CD4-positive, CD25-positive, alpha-beta regulatory T cell (primary cell): ENCODE results near the gene LOXHD1. TPM values are rescaled to one million over a fixed set of nuclear protein-coding genes. Genes with fewer than 3 reads are reported as not detected.

Experiments used
- ATAC-seq, 2 donors: fragments of 150-1000 bp; cut with Tn5 transposase; one replicate each; pipeline ENCODE4 v1.10.0; 2021; ENCODE audit warnings: low read depth in 2 of 2, moderate number of reproducible peaks in 2 of 2, moderate library complexity in 1 of 2
- DNase-seq, 3 donors: peaks; one replicate each; pipeline versions ENCODE4 v3.0.0 to v3.0.0-alpha.2; 2012 to 2022; ENCODE audit warnings: mixed read lengths in 1 of 3
- H3K27ac ChIP-seq: one replicate; pipeline ENCODE4 v1.7.0; 2013; ENCODE audit warnings: mild to moderate bottlenecking, low read length; ENCODE audit not compliant: insufficient read depth, poor library complexity, severe bottlenecking
- H3K27me3 ChIP-seq: one replicate; pipeline ENCODE4 v1.7.0; 2013; ENCODE audit warnings: low read length; ENCODE audit not compliant: control insufficient read depth, insufficient read depth
- H3K36me3 ChIP-seq: one replicate; pipeline ENCODE4 v1.7.0; 2013; ENCODE audit warnings: mild to moderate bottlenecking, low read length, moderate library complexity; ENCODE audit not compliant: control insufficient read depth, insufficient read depth
- H3K4me1 ChIP-seq: 2 replicates; pipeline ENCODE4 v1.7.0; 2013; ENCODE audit warnings: mild to moderate bottlenecking, low read length; ENCODE audit not compliant: insufficient read depth, control insufficient read depth, poor library complexity, severe bottlenecking
- H3K4me3 ChIP-seq: one replicate; pipeline ENCODE4 v1.7.0; 2013; ENCODE audit warnings: low read depth, mild to moderate bottlenecking, low read length, moderate library complexity
- H3K9me3 ChIP-seq, 2 experiments: 1 replicate in 1 of 2; 2 replicates in 1 of 2; pipeline ENCODE4 v1.7.0; 2013; ENCODE audit warnings: low read length in 2 of 2, mild to moderate bottlenecking in 1 of 2, moderate library complexity in 1 of 2; ENCODE audit not compliant: control insufficient read depth in 2 of 2
- H3K27ac Mint-ChIP-seq, 3 donors: one replicate each; pipeline ENCODE4 v1.8.0; 2020 to 2022; ENCODE audit warnings: mild to moderate bottlenecking in 3 of 3, mixed read lengths in 3 of 3, moderate library complexity in 2 of 3
- H3K27me3 Mint-ChIP-seq: one replicate; pipeline ENCODE4 v1.8.0; 2022; ENCODE audit warnings: mild to moderate bottlenecking, mixed read lengths
- H3K36me3 Mint-ChIP-seq: one replicate; pipeline ENCODE4 v1.8.0; 2020; ENCODE audit warnings: mixed read lengths
- H3K4me1 Mint-ChIP-seq, 4 donors: one replicate each; pipeline ENCODE4 v1.8.0; 2020 to 2022; ENCODE audit warnings: mixed read lengths in 4 of 4, mild to moderate bottlenecking in 1 of 4
- H3K4me3 Mint-ChIP-seq, 4 donors: one replicate each; pipeline ENCODE4 v1.8.0; 2020 to 2022; ENCODE audit warnings: mild to moderate bottlenecking in 4 of 4, mixed read lengths in 4 of 4, moderate library complexity in 3 of 4
- H3K9me3 Mint-ChIP-seq, 7 donors: one replicate each; pipeline ENCODE4 v1.8.0; 2020 to 2022; ENCODE audit warnings: mixed read lengths in 7 of 7, mild to moderate bottlenecking in 3 of 7, moderate library complexity in 2 of 7
- polyA plus RNA-seq, 4 donors: library from polyadenylated mRNA; unstranded; fragments of 300-500 nt; fragmentation: Illumina TruSeq; gene quantifications; one replicate each; pipeline ENCODE4 v1.2.3, GENCODE V29; 2021
- total RNA-seq: library from RNA; stranded (reverse); gene quantifications from one replicate; pipeline ENCODE4 v1.2.3, GENCODE V29; 2022

Gene LOXHD1
- total and polyA plus RNA-seq, 5 donors from 2014 or later = not detected

GRCh38 chr18:46607926-46608325, 49.1 kb downstream of the LOXHD1 start:
- Histone ChIP-seq H3K27me3 (peaks cover 5% of the 10 kb centered on the region), H3K36me3 (no peaks in the 10 kb centered on the region), H3K4me1 (no peaks in the 10 kb centered on the region), H3K4me3 (no peak overlapping the region), H3K9me3 (no peaks in the 10 kb centered on the region), H3K27ac (no peak overlapping the region)
- Mint-ChIP-seq H3K9me3 (peaks cover 0 to 2% (median 0%) of the 10 kb centered on the region in 7 donors), H3K27ac (no peak overlapping the region), H3K4me1 (peaks cover 0 to under 1% (median 0%) of the 10 kb centered on the region in 4 donors), H3K27me3 (peaks cover 23% of the 10 kb centered on the region), H3K36me3 (no peaks in the 10 kb centered on the region), H3K4me3 (no peak overlapping the region)
- ATAC-seq = no peak
- no peak for DNase-seq

DNA sequence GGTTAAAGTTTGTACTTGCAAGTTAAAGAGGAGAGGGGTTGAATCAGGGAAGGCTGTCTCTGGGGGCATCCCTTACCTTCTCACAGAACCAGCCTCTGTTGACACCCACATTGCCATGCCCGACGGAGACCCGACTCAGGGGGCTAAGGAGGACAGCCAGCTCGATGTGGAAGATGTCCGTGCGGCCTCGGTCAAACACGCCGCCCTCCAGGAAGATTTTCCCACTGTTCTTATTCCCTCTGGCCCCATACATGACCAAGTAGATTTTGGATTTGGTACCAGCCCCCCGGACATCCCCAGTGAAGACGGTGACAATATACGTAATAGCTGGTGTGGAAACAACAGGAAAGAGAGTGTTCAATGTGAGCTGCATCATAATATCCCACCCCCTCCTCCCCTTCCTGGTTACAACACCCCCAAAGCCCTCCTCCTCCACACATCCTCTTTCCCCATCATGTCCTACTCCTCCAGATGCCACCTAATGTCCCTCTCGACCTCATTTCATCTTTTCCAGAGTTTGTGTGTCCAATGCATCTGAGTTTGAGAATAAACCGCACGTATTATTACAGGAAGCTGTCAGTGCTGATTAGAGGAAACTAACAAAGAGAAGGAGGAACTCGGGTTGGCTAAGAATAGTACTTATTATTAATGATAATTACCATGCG, 55.7 kb downstream of the LOXHD1 start:
- no peak overlapping the region for H3K4me3 Mint-ChIP-seq

GRCh38 chr18:46596119-46596518, 60.9 kb downstream of the LOXHD1 start:
- no peaks in the 10 kb centered on the region for H3K9me3 ChIP-seq
- Mint-ChIP-seq H3K4me1 (no peaks in the 10 kb centered on the region), H3K27me3 (peaks cover 45% of the 10 kb centered on the region), H3K27ac (no peak overlapping the region), H3K36me3 (no peaks in the 10 kb centered on the region), H3K9me3 (no peaks in the 10 kb centered on the region), H3K4me3 (no peak overlapping the region)
- no peaks in the 10 kb centered on the region for H3K36me3 ChIP-seq
- H3K4me3 ChIP-seq = no peak overlapping the region
- DNase-seq (no peak), ATAC-seq (no peak)
- H3K4me1 ChIP-seq = no peaks in the 10 kb centered on the region
- no peak overlapping the region for H3K27ac ChIP-seq
- peaks cover 7% of the 10 kb centered on the region for H3K27me3 ChIP-seq

More for the DNA sequence above, 55.7 kb downstream of the LOXHD1 start:
- Mint-ChIP-seq H3K9me3 (peaks cover 0 to 3% (median 0%) of the 10 kb centered on the region in 7 donors), H3K4me1 (peaks cover 0 to 4% (median 0%) of the 10 kb centered on the region in 4 donors), H3K27me3 (peaks cover 28% of the 10 kb centered on the region), H3K36me3 (no peaks in the 10 kb centered on the region), H3K27ac (no peak overlapping the region)
- ATAC-seq = no peak
- Histone ChIP-seq H3K36me3 (no peaks in the 10 kb centered on the region), H3K27ac (no peak overlapping the region), H3K27me3 (no peaks in the 10 kb centered on the region), H3K4me1 (no peaks in the 10 kb centered on the region), H3K9me3 (no peaks in the 10 kb centered on the region), H3K4me3 (no peak overlapping the region)
- no peak for DNase-seq

DNA sequence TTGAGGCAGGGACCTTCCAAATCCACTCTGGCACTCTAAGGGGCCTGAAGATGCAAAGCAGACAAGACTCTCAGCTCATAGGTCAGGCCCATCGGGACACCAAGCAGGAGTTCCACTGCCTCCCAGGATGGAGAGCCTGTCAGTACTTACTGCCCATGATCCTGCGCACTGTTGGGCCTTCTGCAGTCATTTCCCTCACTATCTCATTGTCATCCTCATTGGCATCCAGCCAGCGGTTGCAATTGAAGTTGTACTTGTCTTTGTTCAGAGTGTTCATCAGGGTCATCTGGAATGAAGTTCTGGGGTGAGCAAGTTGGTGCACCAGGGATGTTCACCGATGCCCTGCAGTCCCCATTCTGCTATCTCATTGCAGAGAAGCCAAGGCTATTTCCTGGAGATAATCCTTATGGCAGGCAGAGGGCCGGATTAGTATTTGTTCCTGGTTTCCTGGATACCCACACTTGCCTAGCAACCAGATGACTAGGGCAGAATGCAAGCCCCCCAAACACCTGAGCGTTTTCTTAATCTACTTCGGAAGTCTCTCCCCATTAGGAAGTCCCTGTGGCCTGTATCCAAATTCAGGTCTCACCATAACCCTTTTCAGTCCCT, 65.1 kb downstream of the LOXHD1 start:
- Histone ChIP-seq H3K4me1 (no peaks in the 10 kb centered on the region), H3K36me3 (no peaks in the 10 kb centered on the region), H3K9me3 (no peaks in the 10 kb centered on the region), H3K4me3 (no peak overlapping the region), H3K27ac (no peak overlapping the region), H3K27me3 (peaks cover 7% of the 10 kb centered on the region)
- no peak for ATAC-seq
- Mint-ChIP-seq H3K9me3 (no peaks in the 10 kb centered on the region), H3K27me3 (peaks cover 31% of the 10 kb centered on the region), H3K36me3 (no peaks in the 10 kb centered on the region), H3K4me1 (no peaks in the 10 kb centered on the region), H3K27ac (no peak overlapping the region), H3K4me3 (no peak overlapping the region)
- DNase-seq = no peak

DNA sequence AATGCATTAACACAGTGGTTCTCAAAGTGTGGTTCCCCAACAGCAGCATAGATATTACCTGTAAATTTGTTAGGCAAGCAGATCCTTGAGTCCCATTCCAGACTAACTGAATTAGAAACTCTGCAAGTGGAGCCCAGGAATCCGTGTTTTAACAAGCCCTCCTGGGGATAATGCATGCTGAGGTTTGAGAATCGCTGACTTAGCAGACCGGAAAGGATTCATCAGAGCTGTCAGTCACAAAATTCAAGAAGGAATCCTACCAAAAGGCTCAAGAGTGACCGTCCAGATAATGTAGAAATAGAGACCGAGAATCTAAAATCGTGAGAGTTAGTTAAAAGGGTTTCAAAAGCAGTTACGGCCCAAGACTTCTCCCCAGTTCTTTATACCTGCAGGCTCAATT, 66.9 kb downstream of the LOXHD1 start:
- Histone ChIP-seq H3K4me1 (no peaks in the 10 kb centered on the region), H3K36me3 (no peaks in the 10 kb centered on the region), H3K4me3 (no peak overlapping the region), H3K9me3 (no peaks in the 10 kb centered on the region), H3K27me3 (peaks cover 5% of the 10 kb centered on the region), H3K27ac (no peak overlapping the region)
- Mint-ChIP-seq H3K9me3 (no peaks in the 10 kb centered on the region), H3K4me3 (no peak overlapping the region), H3K27me3 (peaks cover 25% of the 10 kb centered on the region), H3K27ac (no peak overlapping the region), H3K4me1 (no peaks in the 10 kb centered on the region), H3K36me3 (no peaks in the 10 kb centered on the region)
- DNase-seq (no peak), ATAC-seq (no peak)

DNA sequence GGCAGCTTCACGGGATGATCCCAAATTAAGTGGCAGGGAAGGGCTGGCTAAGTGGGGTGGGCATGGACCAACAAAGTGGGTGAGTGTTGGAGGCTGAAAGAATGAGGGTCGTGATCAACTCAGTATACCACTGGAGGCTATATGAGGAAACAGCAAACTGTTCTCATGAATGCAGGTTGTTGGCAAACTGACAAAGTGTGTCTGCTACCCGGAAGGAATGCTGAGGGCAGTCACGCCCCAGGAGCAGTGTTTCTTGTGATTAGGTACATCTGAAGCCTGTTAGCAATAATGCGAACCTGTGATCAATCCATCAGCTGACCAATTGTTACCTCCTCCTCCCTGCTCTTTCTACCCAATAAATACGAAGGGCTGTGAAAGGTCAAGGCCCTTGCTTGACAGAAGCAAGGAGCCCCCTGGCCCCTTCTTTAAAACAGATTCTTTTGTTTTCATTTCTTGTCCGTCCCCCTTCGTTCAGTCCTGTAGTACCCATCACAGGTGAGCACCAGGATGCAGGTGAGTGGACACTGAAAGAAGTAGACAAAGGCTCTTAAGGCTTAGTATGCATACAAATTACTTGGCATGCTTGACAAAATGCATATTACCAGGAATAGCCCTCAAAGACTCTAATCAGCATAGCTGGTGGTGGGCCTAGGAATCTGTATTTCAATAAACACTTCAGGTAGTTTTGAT, 67.9 kb downstream of the LOXHD1 start:
- Histone ChIP-seq H3K9me3 (no peaks in the 10 kb centered on the region), H3K27ac (no peak overlapping the region), H3K4me3 (no peak overlapping the region), H3K27me3 (peaks cover 2% of the 10 kb centered on the region), H3K4me1 (no peaks in the 10 kb centered on the region), H3K36me3 (no peaks in the 10 kb centered on the region)
- no peak for ATAC-seq
- H3K27me3 Mint-ChIP-seq = peaks cover 19% of the 10 kb centered on the region
- no peaks in the 10 kb centered on the region for H3K36me3 Mint-ChIP-seq
- H3K9me3 Mint-ChIP-seq = peaks cover 0 to under 1% (median 0%) of the 10 kb centered on the region in 7 donors
- no peak overlapping the region for H3K27ac Mint-ChIP-seq
- no peaks in the 10 kb centered on the region for H3K4me1 Mint-ChIP-seq
- H3K4me3 Mint-ChIP-seq = no peak overlapping the region
- no peak for DNase-seq

GRCh38 chr18:46587600-46587999, 69.4 kb downstream of the LOXHD1 start:
- no peak for DNase-seq
- H3K36me3 Mint-ChIP-seq = no peaks in the 10 kb centered on the region
- Histone ChIP-seq H3K9me3 (no peaks in the 10 kb centered on the region), H3K36me3 (no peaks in the 10 kb centered on the region), H3K4me3 (no peak overlapping the region), H3K27ac (no peak overlapping the region), H3K27me3 (peaks cover 2% of the 10 kb centered on the region), H3K4me1 (no peaks in the 10 kb centered on the region)
- H3K27ac Mint-ChIP-seq = no peak overlapping the region
- no peak for ATAC-seq
- no peaks in the 10 kb centered on the region for H3K4me1 Mint-ChIP-seq
- H3K9me3 Mint-ChIP-seq = peaks cover 0 to 6% (median 0%) of the 10 kb centered on the region in 7 donors
- H3K4me3 Mint-ChIP-seq = no peak overlapping the region
- peaks cover 9% of the 10 kb centered on the region for H3K27me3 Mint-ChIP-seq
